GM10248 (cell line): ENCODE results near the gene SBF1.

ENCODE experiments used
- CTCF ChIA-PET: fragments of 300-600 bp; sonication (Branson Sonifier 250); formaldehyde crosslinking; extraction: SDS; loops from one replicate; lab custom pipeline; 2021; ENCODE audit warnings: antibody characterized with exemption; lab: Yijun Ruan, JAX
- POLR2A ChIA-PET: fragments of 350-650 bp; sonication (Branson Sonifier 250); formaldehyde crosslinking; extraction: SDS; loops from one replicate; lab custom pipeline; 2020; ENCODE audit warnings: antibody characterized with exemption; lab: Yijun Ruan, JAX
- DNase-seq: peaks from one replicate; pipeline ENCODE4 v3.0.0; 2012; ENCODE audit errors: extremely low spot score
- CTCF ChIP-seq: IDR thresholded peaks from 2 replicates; pipeline ENCODE4 v1.5.1; 2012; ENCODE audit warnings: mild to moderate bottlenecking, low read depth; ENCODE audit errors: extremely low read depth, missing control alignments, control extremely low read depth

SBF1 gene

GRCh38 chr22:50477923-50478322 is 3.1 kb upstream of the SBF1 start:
- ChIA-PET POLR2A (no interaction called here), CTCF (interaction anchor here (3.0 kb wide), 1 partner anchor 20 kb away, joined by 10 read pairs; no protein-coding TSS in a partner anchor)
- no peak for TF ChIP-seq CTCF
- no peak for DNase-seq

DNA sequence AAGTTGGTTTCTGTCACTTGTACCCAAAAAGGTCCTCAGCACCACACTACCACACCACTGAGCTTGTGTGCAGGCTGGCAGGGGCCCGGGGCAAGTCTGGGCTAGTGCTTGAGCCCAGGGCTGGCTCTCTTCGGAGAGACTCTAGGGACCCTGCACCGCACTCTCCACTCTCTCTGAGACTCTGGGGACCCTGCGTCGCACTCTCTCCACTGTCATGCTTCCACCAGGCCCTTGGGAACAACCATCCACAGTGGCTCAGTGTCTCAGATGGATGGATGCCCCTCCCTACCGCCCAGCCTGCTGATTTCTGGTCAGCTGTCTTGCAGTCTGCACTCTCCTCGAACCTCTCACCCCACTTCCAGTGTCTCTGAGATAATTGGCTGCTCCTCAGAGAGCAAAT is 2.0 kb upstream of the SBF1 start:
- CTCF ChIA-PET: interaction anchor here (3.0 kb wide), 1 partner anchor 21 kb away, joined by 10 read pairs; no protein-coding TSS in a partner anchor
- TF ChIP-seq CTCF: no peak
- DNase-seq: no peak
- POLR2A ChIA-PET: no interaction called here

DNA sequence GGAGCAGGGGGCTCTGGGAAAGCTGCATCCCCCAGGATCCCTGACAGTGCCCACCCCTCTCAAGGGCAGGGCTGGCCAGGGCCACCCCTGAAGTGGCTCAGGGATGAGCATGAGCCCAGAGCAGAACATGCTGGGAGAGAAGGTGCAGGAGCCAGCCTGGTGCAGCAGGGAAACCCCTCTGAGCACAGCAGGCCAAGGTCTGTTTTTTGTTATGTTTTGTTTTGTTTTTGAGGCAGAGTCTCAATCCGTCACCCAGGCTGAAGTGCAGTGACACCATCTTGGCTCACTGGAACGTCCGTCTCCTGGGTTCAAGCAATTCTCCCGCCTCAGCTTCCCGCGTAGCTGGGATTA is 792 bp upstream of the SBF1 start:
- no peak for DNase-seq
- POLR2A ChIA-PET: no interaction called here
- CTCF ChIA-PET: no interaction called here
- no peak for TF ChIP-seq CTCF

DNA sequence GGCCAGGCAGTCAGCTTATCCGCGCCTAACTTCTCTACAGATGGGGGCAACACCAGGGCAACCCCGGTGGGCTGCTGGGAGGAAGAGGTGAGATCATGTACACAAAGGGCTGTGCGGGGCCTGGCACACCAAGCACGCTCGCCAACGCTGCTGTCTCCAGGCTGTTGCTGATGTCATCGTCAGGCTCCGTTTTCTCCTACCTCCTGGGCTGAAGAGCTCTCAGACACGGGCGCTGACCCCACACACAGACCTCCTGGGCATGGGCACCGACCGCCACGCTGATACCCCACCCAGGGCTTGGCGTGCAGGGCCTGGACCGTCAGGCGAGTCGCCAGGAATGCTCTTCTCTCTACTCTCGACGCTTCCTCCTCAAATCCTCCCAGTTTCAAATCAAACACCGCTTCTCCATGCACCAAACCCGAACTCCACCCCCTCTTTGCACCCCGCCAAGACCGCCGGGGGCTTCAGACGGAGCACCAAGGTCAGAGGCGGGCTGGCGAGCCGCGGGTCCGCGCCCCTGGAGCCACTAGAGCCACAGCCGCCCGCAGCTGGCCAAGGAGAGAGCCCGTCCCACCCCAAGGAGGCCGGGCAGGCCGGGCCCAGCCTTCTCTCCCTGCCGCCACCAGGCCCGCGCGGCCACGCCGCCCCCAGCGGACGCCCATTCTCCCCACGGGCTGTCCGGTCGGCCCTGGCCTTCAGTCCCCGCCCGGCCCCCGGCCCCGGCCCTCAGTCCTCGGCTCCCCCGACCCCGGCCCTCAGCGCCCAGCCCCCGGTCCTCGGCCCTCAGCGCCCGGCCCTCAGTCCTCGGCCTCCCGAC is 772 bp downstream of the SBF1 start:
- POLR2A ChIA-PET: interaction anchor here (1.3 kb wide), 1 partner anchor 34 kb away, joined by 4 read pairs; the partner anchor contains the start of gene LMF2
- no peak for DNase-seq
- CTCF ChIA-PET: interaction anchor here (0.7 to 2.3 kb wide), 9 partner anchors 12 to 198 kb away, joined by 3 to 10 read pairs (median 4); partner anchors contain the start of genes ARSA, CHKB and SCO2
- no peak for TF ChIP-seq CTCF

DNA sequence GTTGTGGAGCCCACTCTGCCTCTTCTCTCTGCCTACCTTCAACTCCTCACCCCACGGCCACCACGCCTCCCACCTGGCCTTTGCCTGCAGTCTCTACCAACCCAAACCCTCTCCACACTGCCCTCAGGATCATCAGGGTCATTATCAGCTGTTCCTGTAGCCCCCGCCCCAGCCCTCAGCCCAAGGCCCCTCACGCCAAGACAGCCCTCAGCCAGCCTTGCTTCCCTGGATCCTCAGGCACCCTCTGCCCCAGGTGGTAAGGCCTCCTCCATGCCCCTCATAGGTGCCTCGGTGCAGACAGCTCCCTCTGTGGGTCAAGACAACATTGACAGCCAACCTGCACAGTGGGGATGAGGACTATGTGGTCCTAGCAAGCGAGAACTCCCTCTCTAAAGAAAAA is 1.7 kb downstream of the SBF1 start:
- peak; percentile 51 for TF ChIP-seq CTCF
- ChIA-PET CTCF (interaction anchor here (0.7 to 2.3 kb wide), 10 partner anchors 11 to 197 kb away, joined by 3 to 10 read pairs (median 4); partner anchors contain the start of genes ARSA, CHKB and SCO2), POLR2A (interaction anchor here (1.3 kb wide), 1 partner anchor 34 kb away, joined by 4 read pairs; the partner anchor contains the start of gene LMF2)
- no peak for DNase-seq

- ChIA-PET CTCF (interaction anchor here (1.1 to 2.3 kb wide), 5 partner anchors 8 to 54 kb away, joined by 3 to 10 read pairs (median 3); partner anchors contain the start of gene SCO2), POLR2A (no interaction called here)
- no peak for TF ChIP-seq CTCF
- no peak for DNase-seq
Observed at GRCh38 chr22:50471962-50472361, 2.9 kb downstream of the SBF1 start.
